A549 (cell line): ENCODE results near the gene OGFRL1. TPM values are rescaled to one million over a fixed set of nuclear protein-coding genes. Genes with fewer than 3 reads are reported as not detected.

Source experiments
- ATAC-seq, 2 experiments: fragments of 200-7000 bp in 1 of 2; fragments of >200 bp in 1 of 2; cut with Nextera tagmentation in 1 of 2; cut with Tn5 transposase in 1 of 2; 3 replicates each; pipeline versions ENCODE4 v1.8.0 to v1.9.1; 2018 to 2020; ENCODE audit warnings: mild to moderate bottlenecking in 1 of 2, moderate library complexity in 1 of 2
- CTCF ChIA-PET: fragments of 300-600 bp; sonication (Branson Sonifier 250); formaldehyde crosslinking; extraction: SDS; loops from one replicate; lab custom pipeline; 2021; ENCODE audit warnings: antibody characterized with exemption, inconsistent platforms; lab: Yijun Ruan, JAX
- POLR2A ChIA-PET: fragments of 350-600 bp; formaldehyde crosslinking; extraction: SDS; loops from one replicate; lab custom pipeline; 2021; ENCODE audit warnings: antibody characterized with exemption, inconsistent platforms; lab: Yijun Ruan, JAX
- DNase-seq, 2 experiments: peaks; one replicate each; pipeline versions ENCODE4 v3.0.0 to v3.0.0-alpha.2; 2011 to 2016; ENCODE audit warnings: low read depth in 1 of 2, low spot score in 1 of 2
- FAIRE-seq: peaks from 2 replicates; lab custom pipeline; 2011; peaks lifted over from hg19 to GRCh38; lab: Jason Lieb, UNC
- H3K27ac ChIP-seq, 2 experiments: fragments of >200 bp; sonication (Bioruptor Twin); formaldehyde crosslinking; 3 replicates each; pipeline ENCODE4 v1.5.1; 2016 to 2017
- H3K4me1 ChIP-seq: fragments of >200 bp; sonication (Bioruptor Twin); formaldehyde crosslinking; 3 replicates; pipeline ENCODE4 v1.6.1; 2016
- H3K4me2 ChIP-seq: fragments of >200 bp; sonication (Bioruptor Twin); formaldehyde crosslinking; 3 replicates; pipeline ENCODE4 v1.6.1; 2016
- H3K4me3 ChIP-seq: fragments of >200 bp; sonication (Bioruptor Twin); formaldehyde crosslinking; 3 replicates; pipeline ENCODE4 v1.5.1; 2016
- H3K9me3 ChIP-seq: fragments of >200 bp; sonication (Bioruptor Twin); formaldehyde crosslinking; 3 replicates; pipeline ENCODE4 v1.6.1; 2016
- BHLHE40 ChIP-seq: IDR thresholded peaks from 2 replicates; pipeline ENCODE4 v1.6.1; 2012; ENCODE audit warnings: low read depth, low read length, inconsistent platforms
- CEBPB ChIP-seq, 2 experiments: fragments of >200 bp in 1 of 2; sonication (Bioruptor Twin) in 1 of 2; formaldehyde crosslinking in 1 of 2; IDR thresholded peaks; 2 replicates each; pipeline ENCODE4 v1.6.1; 2012 to 2016
- CHD4 ChIP-seq: fragments of 200-600 bp; sonication (generic); IDR thresholded peaks from 2 replicates; pipeline ENCODE4 v1.6.1; 2016; ENCODE audit warnings: antibody characterized with exemption, mild to moderate bottlenecking, borderline replicate concordance
- EP300 ChIP-seq, 2 experiments: fragments of >200 bp; sonication (Bioruptor Twin); formaldehyde crosslinking; IDR thresholded peaks; 2 replicates in 1 of 2; 3 replicates in 1 of 2; pipeline ENCODE4 v1.6.1; 2016 to 2017
- FOSL2 ChIP-seq, 2 experiments: fragments of 450-650 bp in 1 of 2; fragments of >200 bp in 1 of 2; sonication (Bioruptor Twin) in 1 of 2; formaldehyde crosslinking; IDR thresholded peaks; 2 replicates each; pipeline versions ENCODE4 v1.5.0 to v1.6.1; 2016 to 2020; ENCODE audit warnings: mild to moderate bottlenecking in 1 of 2, moderate library complexity in 1 of 2
- HOXB5 ChIP-seq: fragments of 250-450 bp; sonication (Bioruptor Pico); IDR thresholded peaks from 2 replicates; pipeline ENCODE4 v1.5.0; 2020; ENCODE audit warnings: mild to moderate bottlenecking, moderate library complexity
- JUNB ChIP-seq: fragments of >200 bp; sonication (Bioruptor Twin); formaldehyde crosslinking; IDR thresholded peaks from 2 replicates; pipeline ENCODE4 v1.6.1; 2016
- MAFK ChIP-seq: fragments of 450-650 bp; IDR thresholded peaks from 2 replicates; pipeline ENCODE4 v1.6.1; 2014; ENCODE audit not compliant: partially characterized antibody
- NFE2L2 ChIP-seq: fragments of 150-350 bp; conservative IDR thresholded peaks from 2 replicates; pipeline ENCODE4 v1.6.1; 2014; ENCODE audit warnings: low read length
- RAD21 ChIP-seq, 2 experiments: fragments of >200 bp in 1 of 2; sonication (Bioruptor Twin) in 1 of 2; formaldehyde crosslinking in 1 of 2; IDR thresholded peaks in 1 of 2; conservative IDR thresholded peaks in 1 of 2; 2 replicates in 1 of 2; 3 replicates in 1 of 2; pipeline ENCODE4 v1.6.1; 2012 to 2018; ENCODE audit warnings: inconsistent platforms in 1 of 2
- TFCP2L1 ChIP-seq: fragments of 250-450 bp; sonication (Bioruptor Pico); IDR thresholded peaks from 2 replicates; pipeline ENCODE4 v1.5.0; 2021; ENCODE audit warnings: mild to moderate bottlenecking
- ZSCAN20 ChIP-seq: fragments of 250-450 bp; sonication (Bioruptor Pico); IDR thresholded peaks from 2 replicates; pipeline ENCODE4 v1.8.0; 2022; ENCODE audit warnings: mild to moderate bottlenecking, moderate library complexity
- WGBS: methylation state at CpG from one replicate; pipeline ENCODE4 v1.1.6; 2017; ENCODE audit errors: missing lambda C conversion rate; 5-methylcytosine and 5-hydroxymethylcytosine counted together
- polyA plus RNA-seq, 4 experiments: library from polyadenylated mRNA; depleted of rRNA in 3 of 4; stranded (reverse); fragments of >200 nt; fragmentation: RNase III in 1 of 4; extraction: RNeasy Plus Mini Kit Qiagen cat#74134 plus additional on column Dnase treatment in 1 of 4; gene quantifications; 2 replicates in 3 of 4; 3 replicates in 1 of 4; pipeline ENCODE4 v1.2.3, GENCODE V29; 2011 to 2017
- TF ChIP-seq, protein P1 (sequence below): fragments of >200 bp; sonication (Bioruptor Twin); formaldehyde crosslinking; IDR thresholded peaks from 2 replicates; pipeline ENCODE4 v1.6.1; 2016
- TF ChIP-seq, protein P2 (sequence below): fragments of 250-450 bp; sonication (Bioruptor Pico); IDR thresholded peaks from 2 replicates; pipeline ENCODE4 v1.5.0; 2020; ENCODE audit warnings: low read depth, mild to moderate bottlenecking, moderate library complexity
- TF ChIP-seq, protein P3 (sequence below): IDR thresholded peaks from 2 replicates; pipeline ENCODE4 v1.6.1; 2012

Gene OGFRL1
- polyA plus RNA-seq, 2 of the 4 experiments (the other 2 are of a cell fraction): 8.0 to 15.2 TPM

DNA sequence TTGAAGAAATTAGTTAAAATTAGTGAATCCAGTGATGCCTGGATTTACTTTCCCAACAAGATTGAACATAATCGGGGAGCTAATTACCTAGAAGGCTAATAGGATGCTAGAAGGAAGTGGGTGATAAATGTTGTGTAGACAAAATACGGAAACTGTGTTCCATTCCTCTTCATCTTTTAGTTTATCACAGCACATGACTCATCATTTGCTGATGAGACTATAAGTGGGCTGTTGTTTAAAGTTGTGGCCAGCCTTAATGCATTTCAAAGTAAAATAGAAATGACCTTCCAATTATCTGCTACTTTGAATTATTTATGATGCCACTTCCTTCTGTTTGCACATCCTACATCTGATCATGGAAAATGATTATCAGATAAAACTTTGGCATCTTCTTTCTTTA lies 43.4 kb downstream of the OGFRL1 start:
- 83% methylated on average over 2 of the region's 2 CpGs for WGBS
- ATAC-seq: no peak
- H3K9me3 ChIP-seq: 0 out of 3 replicates have a peak, but pooled peaks cover 2% of the 10 kb centered on the region
- POLR2A ChIA-PET: no interaction called here
- TF ChIP-seq BHLHE40 (no peak), MAFK (peak; percentile 14), FOSL2 (IDR thresholded peaks at IDR 0.05) (no peak), FOSL2 (CRISPR knock-in tag; IDR thresholded peaks at IDR 0.05) (0 out of 2 replicates have a peak, but pooled peaks have one; percentile 18)
- TF ChIP-seq, protein P1, sequence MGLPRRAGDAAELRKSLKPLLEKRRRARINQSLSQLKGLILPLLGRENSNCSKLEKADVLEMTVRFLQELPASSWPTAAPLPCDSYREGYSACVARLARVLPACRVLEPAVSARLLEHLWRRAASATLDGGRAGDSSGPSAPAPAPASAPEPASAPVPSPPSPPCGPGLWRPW: no peak
- TF ChIP-seq, all 56 proteins: peak for 2
- Histone ChIP-seq H3K4me3 (no peak overlapping the region), H3K27ac (no peak overlapping the region), H3K4me2 (no peak overlapping the region), H3K4me1 (peaks cover 27% of the 10 kb centered on the region)
- no peak for FAIRE-seq
- DNase-seq: no peak
- CTCF ChIA-PET: no interaction called here

DNA sequence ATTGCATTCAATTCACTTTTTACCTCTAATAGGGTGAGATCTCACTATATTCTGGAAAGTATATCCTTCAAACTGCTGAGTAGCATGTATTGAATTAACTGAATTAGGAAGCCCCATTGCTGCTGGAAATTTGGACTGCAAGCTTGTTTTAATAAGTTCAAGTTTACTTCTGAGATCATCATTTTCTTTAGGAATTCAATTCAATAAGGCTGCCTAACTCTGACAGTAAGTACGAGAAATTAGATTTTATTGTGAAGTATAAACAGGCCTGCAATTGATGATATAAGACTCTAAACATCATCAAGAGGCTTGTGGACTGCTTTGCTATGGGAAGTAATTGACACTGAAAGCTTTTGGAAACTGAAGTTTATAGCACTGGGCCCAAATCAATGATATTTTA lies 44.4 kb downstream of the OGFRL1 start:
- peak overlapping the region; percentile 49 to 79; a peak in 5 of 6 replicates for H3K27ac ChIP-seq
- 97% methylated on average over 1 of the region's 1 CpG for WGBS
- POLR2A ChIA-PET: interaction anchor here (1.0 kb wide), 1 partner anchor 45 kb away, joined by 3 read pairs; the partner anchor contains the start of gene OGFRL1

DNA sequence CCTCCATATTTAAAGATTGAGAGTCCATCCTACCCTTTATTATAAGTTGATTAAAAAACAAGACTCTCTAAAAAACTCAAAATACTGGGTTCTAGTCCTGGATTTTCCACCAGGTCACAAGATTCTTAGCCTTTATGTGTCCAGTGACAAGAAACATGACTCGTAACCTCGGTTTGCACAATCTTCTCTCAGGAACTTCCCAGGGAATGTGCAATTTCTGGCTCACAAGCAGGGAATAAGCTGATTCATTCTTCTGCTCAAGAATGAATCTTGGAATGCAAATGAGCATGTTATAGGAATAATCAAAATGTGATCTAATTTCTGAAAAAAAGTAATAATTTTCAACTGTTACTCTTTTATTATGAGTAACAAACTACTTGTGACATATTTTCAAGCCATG lies 45.1 kb downstream of the OGFRL1 start:
- peak; percentile 6 to 65 for DNase-seq
- peak; percentile 10 for TF ChIP-seq MAFK
- TF ChIP-seq JUNB: peak; percentile 31; the same call in 1 of the 2 replicates
- TF ChIP-seq HOXB5: no peak
- TF ChIP-seq FOSL2 (IDR thresholded peaks at IDR 0.05): peak; percentile 53; the same call in 1 of the 2 replicates
- TF ChIP-seq FOSL2 (CRISPR knock-in tag; IDR thresholded peaks at IDR 0.05): peak; percentile 70
- TF ChIP-seq CEBPB (IDR thresholded peaks at IDR 0.05): peak; percentile 74 to 77
- TF ChIP-seq NFE2L2: no peak
- no peak for FAIRE-seq
- H3K4me1 ChIP-seq: peaks cover 27% of the 10 kb centered on the region
- 53% methylated on average over 2 of the region's 2 CpGs for WGBS
- H3K27ac ChIP-seq: peak overlapping the region; percentile 49 to 79
- CTCF ChIA-PET: no interaction called here
- POLR2A ChIA-PET: interaction anchor here (1.0 kb wide), 1 partner anchor 45 kb away, joined by 3 read pairs; the partner anchor contains the start of gene OGFRL1
- 0 out of 3 replicates have a peak, but pooled peaks cover 2% of the 10 kb centered on the region for H3K9me3 ChIP-seq
- ATAC-seq: peak; percentile 62 to 76; a peak in 5 of 6 replicates
- H3K4me3 ChIP-seq: no peak overlapping the region
- H3K4me2 ChIP-seq: peak overlapping the region; percentile 32

More for the DNA sequence above, 44.4 kb downstream of the OGFRL1 start:
- Histone ChIP-seq H3K4me2 (no peak overlapping the region; the same call in 2 of the 3 replicates), H3K4me1 (peaks cover 27% of the 10 kb centered on the region), H3K4me3 (no peak overlapping the region), H3K9me3 (0 out of 3 replicates have a peak, but pooled peaks cover 2% of the 10 kb centered on the region)
- ATAC-seq (no peak), DNase-seq (no peak), FAIRE-seq (no peak)
- TF ChIP-seq TFCP2L1 (CRISPR knock-in tag) (no peak), EP300 (IDR thresholded peaks at IDR 0.05) (no peak), NFE2L2 (no peak)
- TF ChIP-seq, protein P2, sequence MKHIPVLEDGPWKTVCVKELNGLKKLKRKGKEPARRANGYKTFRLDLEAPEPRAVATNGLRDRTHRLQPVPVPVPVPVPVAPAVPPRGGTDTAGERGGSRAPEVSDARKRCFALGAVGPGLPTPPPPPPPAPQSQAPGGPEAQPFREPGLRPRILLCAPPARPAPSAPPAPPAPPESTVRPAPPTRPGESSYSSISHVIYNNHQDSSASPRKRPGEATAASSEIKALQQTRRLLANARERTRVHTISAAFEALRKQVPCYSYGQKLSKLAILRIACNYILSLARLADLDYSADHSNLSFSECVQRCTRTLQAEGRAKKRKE (CRISPR knock-in tag): no peak
- TF ChIP-seq, protein P3, sequence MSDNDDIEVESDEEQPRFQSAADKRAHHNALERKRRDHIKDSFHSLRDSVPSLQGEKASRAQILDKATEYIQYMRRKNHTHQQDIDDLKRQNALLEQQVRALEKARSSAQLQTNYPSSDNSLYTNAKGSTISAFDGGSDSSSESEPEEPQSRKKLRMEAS: no peak
- CTCF ChIA-PET: no interaction called here

DNA sequence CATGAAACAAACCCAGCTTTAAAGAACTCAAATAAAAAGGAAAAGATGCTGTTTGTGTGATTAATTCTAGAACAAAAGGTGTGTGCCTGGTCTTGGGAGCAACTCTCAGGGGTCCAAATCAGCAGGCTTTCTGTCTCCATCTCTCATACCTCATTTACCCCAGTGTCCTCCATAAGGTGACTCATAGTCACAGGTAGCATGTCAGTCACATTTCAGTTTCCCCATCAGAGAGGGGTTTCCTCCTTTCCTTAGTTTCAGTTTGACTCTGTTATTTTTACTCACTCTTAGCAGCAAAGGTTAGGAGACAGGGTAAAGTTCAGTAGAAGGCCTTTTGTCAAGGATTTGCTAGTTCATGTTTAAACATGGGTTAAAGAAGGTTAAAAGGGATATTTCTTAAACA lies 46.2 kb downstream of the OGFRL1 start:
- peaks cover 27% of the 10 kb centered on the region for H3K4me1 ChIP-seq
- POLR2A ChIA-PET: no interaction called here
- peak overlapping the region; percentile 49 to 79; a peak in 4 of 6 replicates for H3K27ac ChIP-seq
- DNase-seq (no peak), ATAC-seq (no peak), FAIRE-seq (no peak)
- no peak for TF ChIP-seq CHD4
- no peak for TF ChIP-seq FOSL2 (IDR thresholded peaks at IDR 0.05)
- 0 out of 2 replicates have a peak, but pooled peaks have one; percentile 22 for TF ChIP-seq FOSL2 (CRISPR knock-in tag; IDR thresholded peaks at IDR 0.05)
- peak overlapping the region; percentile 32; the same call in 1 of the 3 replicates for H3K4me2 ChIP-seq
- H3K4me3 ChIP-seq: no peak overlapping the region
- 0 out of 3 replicates have a peak, but pooled peaks cover 2% of the 10 kb centered on the region for H3K9me3 ChIP-seq
- CTCF ChIA-PET: no interaction called here

DNA sequence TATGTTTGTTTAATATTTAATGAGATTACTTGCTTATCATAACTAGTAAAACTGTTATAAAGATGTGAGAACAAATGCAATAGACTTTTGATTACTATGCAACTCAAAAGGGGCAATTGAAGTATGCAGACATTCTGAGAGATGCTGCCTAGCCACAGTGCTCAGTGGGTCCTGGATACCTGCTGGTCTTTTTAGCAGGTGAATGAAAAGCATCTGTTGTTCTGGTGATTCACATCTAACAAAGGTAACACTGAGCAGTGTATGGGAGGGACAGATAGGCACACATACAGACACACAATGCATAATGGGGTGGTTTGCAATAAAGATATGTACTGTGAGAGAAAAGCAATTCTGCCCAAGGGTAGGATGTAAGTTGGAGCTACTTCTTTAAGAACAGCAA lies 46.9 kb downstream of the OGFRL1 start:
- peaks cover 27% of the 10 kb centered on the region for H3K4me1 ChIP-seq
- no peak for DNase-seq
- CTCF ChIA-PET: no interaction called here
- POLR2A ChIA-PET: no interaction called here
- H3K4me3 ChIP-seq: no peak overlapping the region
- 0 out of 3 replicates have a peak, but pooled peaks cover 2% of the 10 kb centered on the region for H3K9me3 ChIP-seq
- TF ChIP-seq RAD21 (conservative IDR thresholded peaks at IDR 0.05 in 1 of 2, IDR thresholded peaks at IDR 0.05 in 1 of 2): no peak
- no peak for TF ChIP-seq ZSCAN20 (CRISPR knock-in tag)
- TF ChIP-seq, all 56 proteins: peak for 0
- Histone ChIP-seq H3K4me2 (no peak overlapping the region), H3K27ac (no peak overlapping the region)
- ATAC-seq (no peak), FAIRE-seq (no peak)
